SU-DHL-6 (cell line): Measurements from ENCODE around the gene NUP210.

Experiments
- EZH2phosphoT487 ChIP-seq: fragments of 200-600 bp; sonication (generic), shearing (Covaris generic); conservative IDR thresholded peaks from 2 replicates; pipeline ENCODE4 v1.6.1; 2018; ENCODE audit warnings: mild to moderate bottlenecking, antibody characterized with exemption, low read length, moderate library complexity, mixed read lengths
- TF ChIP-seq, protein P1 (sequence below): fragments of 200-600 bp; sonication (generic); IDR thresholded peaks from one replicate; pipeline ENCODE4 v1.5.1; 2017; ENCODE audit warnings: antibody characterized with exemption, mild to moderate bottlenecking, low read length, moderate library complexity; ENCODE audit not compliant: insufficient read depth, poor library complexity, severe bottlenecking

DNA sequence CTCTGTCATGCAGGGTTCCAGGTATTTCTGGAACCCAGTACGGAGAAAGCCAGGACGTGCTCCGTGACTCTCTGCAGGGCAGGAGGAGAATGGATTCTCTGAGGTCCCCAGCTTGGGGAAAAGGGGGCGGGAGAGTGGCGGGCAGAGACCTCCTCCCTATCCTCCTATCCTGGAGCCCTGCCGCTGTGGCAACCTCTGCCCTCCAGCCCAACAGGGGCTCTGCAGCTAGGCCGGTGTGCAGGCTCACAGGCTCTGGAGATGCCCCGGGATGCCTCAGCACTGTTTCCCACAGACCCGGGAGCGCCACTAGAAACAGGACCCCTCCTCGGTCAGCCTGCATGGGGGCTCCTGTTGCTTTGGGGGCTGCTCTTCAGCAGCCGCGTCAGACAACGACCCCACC is 43.1 kb downstream of the NUP210 start:
- TF ChIP-seq, protein P1, sequence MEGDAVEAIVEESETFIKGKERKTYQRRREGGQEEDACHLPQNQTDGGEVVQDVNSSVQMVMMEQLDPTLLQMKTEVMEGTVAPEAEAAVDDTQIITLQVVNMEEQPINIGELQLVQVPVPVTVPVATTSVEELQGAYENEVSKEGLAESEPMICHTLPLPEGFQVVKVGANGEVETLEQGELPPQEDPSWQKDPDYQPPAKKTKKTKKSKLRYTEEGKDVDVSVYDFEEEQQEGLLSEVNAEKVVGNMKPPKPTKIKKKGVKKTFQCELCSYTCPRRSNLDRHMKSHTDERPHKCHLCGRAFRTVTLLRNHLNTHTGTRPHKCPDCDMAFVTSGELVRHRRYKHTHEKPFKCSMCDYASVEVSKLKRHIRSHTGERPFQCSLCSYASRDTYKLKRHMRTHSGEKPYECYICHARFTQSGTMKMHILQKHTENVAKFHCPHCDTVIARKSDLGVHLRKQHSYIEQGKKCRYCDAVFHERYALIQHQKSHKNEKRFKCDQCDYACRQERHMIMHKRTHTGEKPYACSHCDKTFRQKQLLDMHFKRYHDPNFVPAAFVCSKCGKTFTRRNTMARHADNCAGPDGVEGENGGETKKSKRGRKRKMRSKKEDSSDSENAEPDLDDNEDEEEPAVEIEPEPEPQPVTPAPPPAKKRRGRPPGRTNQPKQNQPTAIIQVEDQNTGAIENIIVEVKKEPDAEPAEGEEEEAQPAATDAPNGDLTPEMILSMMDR = no peak
- TF ChIP-seq EZH2phosphoT487 = no peak
